ENCODE data around the gene FAM107A. TPM values are rescaled to one million over a fixed set of nuclear protein-coding genes. Genes with fewer than 3 reads are reported as not detected.
A peak's percentile ranks its signal among the peaks of the same experiment; 100 is the strongest.
"Not testable (repeated sequence)": the region's sequence is repeated elsewhere in the genome, so short reads cannot be mapped to it uniquely, and the experiment has no call there.

FAM107A gene
- total RNA-seq, 4 donors from 2014 or later = 26.4 to 165 (median 59.4) TPM

DNA sequence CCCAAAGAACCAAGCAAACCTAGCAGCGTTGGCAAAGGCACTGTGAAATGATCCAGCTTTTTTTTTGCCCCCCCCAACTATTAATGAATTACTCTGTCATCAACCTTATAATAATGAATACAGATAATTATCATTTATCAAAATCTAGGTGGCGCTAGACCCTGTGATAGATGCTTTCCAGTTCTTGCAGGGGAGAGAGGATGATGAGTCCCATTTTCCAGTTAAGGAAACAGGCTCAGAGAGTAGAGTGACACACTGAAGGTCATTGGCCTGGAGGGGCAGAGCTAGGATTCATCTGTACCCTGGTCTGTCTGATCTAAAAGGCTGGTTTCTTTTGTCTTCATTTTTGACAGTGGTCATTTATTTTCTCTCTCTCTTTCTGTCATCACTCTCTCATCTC is 45.2 kb downstream of the FAM107A start:
- ATAC-seq (ENCODE audit: low FRiP score) (no peak), DNase-seq (ENCODE audit: low spot score) (no peak)
- TF ChIP-seq, protein P1, sequence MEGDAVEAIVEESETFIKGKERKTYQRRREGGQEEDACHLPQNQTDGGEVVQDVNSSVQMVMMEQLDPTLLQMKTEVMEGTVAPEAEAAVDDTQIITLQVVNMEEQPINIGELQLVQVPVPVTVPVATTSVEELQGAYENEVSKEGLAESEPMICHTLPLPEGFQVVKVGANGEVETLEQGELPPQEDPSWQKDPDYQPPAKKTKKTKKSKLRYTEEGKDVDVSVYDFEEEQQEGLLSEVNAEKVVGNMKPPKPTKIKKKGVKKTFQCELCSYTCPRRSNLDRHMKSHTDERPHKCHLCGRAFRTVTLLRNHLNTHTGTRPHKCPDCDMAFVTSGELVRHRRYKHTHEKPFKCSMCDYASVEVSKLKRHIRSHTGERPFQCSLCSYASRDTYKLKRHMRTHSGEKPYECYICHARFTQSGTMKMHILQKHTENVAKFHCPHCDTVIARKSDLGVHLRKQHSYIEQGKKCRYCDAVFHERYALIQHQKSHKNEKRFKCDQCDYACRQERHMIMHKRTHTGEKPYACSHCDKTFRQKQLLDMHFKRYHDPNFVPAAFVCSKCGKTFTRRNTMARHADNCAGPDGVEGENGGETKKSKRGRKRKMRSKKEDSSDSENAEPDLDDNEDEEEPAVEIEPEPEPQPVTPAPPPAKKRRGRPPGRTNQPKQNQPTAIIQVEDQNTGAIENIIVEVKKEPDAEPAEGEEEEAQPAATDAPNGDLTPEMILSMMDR (IDR thresholded peaks at IDR 0.05) = no peak

DNA sequence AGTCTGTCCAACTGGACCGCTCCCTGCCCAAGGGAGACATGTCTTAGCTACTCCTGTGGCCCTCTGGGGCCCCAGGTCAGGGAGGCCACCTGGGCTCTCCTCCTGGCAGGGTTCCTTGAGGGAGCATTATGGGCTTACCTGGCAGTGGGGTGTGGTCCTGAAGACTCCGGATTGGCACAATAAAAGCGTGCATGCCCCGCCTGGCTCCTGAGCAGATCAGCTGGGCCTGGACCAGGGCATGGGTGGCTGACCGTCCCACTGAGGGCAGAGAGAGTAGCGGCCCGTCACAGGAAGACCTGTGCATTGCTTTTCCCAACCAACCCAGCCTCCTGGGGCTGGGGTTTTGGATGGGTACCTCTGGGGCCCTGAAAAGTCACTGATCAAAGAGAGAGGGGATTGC is 45.6 kb downstream of the FAM107A start:
- TF ChIP-seq, protein P1 (IDR thresholded peaks at IDR 0.05) = no peak
- DNase-seq (ENCODE audit: low spot score) (no peak), ATAC-seq (ENCODE audit: low FRiP score) (no peak)

DNA sequence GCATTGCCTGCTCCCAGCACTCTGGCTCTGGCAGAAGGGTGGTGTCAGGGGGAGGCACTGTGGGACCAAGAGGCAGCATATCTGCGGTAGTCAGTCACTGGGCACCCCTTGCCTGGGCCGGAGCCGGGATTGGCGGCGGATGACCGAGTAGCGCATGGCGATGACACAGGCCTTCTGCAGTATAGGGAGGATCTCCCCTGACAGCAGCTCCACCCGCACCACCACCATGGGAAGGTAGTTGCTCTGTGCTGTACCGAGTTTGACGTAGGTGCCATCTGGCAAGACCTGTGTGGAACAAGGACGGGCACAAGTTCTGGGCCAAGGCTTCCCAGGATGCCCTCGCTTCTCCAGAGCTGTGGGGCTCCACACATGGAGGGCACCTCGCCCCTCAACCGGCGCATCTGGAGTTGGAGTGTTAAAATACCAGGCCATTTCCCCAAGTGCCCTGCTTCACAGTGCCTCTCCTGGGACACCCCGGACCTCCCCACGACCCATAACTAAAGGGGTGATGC is 46.8 kb downstream of the FAM107A start:
- TF ChIP-seq, protein P1 (IDR thresholded peaks at IDR 0.05) = no peak
- DNase-seq (ENCODE audit: low spot score) (no peak), ATAC-seq (ENCODE audit: low FRiP score) (no peak)

DNA sequence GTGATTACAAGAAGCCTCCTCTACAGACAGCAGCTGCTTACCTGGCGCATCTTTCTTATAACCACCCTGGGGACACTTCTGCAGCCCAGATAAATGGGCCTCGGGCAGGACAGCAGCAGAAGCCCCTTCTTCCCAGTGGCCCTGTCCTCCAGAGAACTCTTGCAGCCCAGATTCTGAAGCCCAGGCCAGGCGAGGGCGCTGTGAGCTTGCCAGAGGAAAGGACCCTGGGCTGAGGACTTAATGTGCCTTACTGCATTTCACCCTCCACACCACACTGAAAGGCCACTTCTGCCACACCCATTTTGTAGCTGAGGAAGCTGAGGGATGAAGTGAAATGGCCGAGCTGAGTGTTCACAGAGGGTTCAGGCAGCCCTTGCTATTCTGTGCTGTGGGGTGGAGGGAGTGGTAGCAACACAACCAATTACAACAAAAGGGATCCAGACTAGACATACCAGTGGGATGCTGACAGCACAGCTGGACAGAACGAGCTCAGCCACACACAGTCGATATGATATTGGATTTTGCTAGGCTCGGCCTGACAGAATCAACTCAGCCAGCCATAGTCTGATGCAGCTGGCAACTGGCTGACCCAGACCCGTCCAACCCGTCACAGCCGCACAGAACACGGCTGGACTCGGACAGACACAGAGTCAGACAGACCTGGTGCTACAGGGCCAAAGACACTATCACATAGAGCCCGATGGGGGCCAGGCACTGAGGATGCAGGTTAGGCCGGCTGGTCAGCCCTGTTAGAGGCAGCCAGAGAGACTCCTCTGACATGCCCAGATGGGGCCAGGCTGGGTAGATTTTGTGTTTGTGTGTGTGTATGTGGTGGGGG is 47.5 kb downstream of the FAM107A start:
- DNase-seq (ENCODE audit: low spot score) = no peak
- no peak for ATAC-seq (ENCODE audit: low FRiP score)

DNA sequence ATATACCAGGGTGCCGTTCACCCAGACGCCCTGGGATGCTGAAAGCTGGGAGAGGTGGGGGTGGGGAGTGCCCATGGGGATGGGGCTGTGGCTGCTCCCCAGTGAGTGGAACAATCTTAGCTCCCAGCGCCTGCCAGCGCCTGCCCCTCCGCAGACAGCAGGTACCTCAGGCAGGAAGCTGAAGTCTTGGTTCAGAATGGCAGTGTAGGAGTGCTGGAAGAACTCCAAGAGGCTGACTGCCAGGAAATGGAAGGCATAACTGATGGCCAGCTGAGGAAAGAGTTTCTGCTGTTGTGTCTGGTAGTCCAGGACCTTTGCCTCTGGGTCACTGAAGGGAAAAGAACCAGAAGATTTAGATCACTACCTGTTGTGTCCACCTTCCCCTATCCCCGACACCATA is 48.6 kb downstream of the FAM107A start:
- DNase-seq (ENCODE audit: low spot score) = no peak
- TF ChIP-seq, protein P1 (IDR thresholded peaks at IDR 0.05) = no peak
- no peak for ATAC-seq (ENCODE audit: low FRiP score)

More for the DNA sequence above, 47.5 kb downstream of the FAM107A start:
- TF ChIP-seq, protein P1 (IDR thresholded peaks at IDR 0.05) = no peak

DNA sequence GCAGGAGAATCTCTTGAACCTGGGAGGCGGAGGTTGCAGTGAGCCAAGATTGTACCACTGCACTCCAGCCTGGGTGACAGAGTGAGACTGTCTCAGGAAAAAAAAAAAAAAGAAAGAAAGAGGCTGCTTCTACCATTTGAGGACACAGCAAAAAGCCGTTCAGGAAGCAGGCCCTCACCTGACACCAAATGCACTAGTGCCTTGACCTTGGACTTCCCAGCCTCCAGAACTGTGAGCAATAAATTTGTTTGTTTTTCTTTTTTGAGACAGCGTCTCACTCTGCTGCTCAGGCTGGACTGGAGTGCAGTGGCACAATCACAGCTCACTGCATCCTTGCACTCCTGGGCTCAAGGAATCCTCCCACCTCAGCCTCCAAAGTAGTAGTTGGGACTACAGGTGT is 49.8 kb downstream of the FAM107A start:
- not testable (repeated sequence) for ATAC-seq (ENCODE audit: low FRiP score); DNase-seq (ENCODE audit: low spot score)

DNA sequence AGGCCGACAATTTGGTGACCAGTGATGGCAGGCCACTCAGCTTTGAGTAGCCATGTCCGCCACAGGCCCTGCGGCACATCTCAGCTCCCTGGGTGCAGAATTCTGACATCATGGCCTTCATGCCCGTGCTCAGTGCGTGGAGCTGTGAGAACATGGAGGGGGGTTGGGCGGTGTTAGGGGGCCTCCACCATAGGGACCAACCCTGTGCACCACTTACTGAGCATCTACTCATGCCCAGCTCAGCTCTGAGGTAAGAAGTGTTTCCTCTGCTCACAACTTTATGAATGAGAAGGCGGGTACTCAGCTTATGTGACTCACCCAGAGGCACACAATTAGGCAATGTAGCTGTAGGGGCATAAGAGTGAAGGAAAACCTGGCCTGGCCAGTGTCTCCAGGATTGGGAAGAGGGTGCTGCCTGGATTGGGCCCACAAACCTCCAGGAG is 50.7 kb downstream of the FAM107A start:
- DNase-seq (ENCODE audit: low spot score) (no peak), ATAC-seq (ENCODE audit: low FRiP score) (peak; percentile 70)
- TF ChIP-seq, protein P1 (IDR thresholded peaks at IDR 0.05) = no peak

Data from omental fat pad (tissue), 4 donors.